GM21576 (cell line): ENCODE measurements around the gene MAP3K21.

Source experiments
- ATAC-seq: cut with Tn5 transposase; IDR thresholded peaks from one replicate; pipeline ENCODE4 v1.9.1; 2021; ENCODE audit warnings: mild to moderate bottlenecking, moderate library complexity; ENCODE audit not compliant: unreplicated experiment

Gene MAP3K21

DNA sequence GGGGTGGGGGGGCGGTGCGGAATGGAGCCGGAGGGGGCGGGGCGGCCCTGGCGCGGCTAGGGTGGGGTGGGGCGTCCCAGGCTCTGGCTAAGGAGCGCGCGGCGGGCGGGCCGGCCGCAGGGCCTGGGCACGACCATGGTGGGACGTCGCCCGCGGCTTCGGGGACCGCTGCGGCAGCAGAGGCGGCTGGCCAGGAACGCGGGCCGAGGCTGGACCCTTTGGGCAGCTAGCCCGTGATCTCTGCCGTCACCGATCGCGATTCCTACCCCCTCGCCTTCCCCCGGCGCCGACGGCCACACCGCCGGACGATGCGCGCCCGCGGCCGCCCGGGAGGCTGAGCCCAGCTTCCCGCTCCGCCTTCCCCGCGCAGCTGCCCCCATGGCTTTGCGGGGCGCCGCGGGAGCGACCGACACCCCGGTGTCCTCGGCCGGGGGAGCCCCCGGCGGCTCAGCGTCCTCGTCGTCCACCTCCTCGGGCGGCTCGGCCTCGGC, at the start of gene MAP3K21:
Gene MAP3K21, plus strand, starts transcription at position 74 of the 491 bp plus-strand sequence. Its CDS starts 305 bp downstream, at position 379.
- peak; percentile 40 for ATAC-seq

GRCh38 chr1:233278631-233279030, 48.9 kb upstream of the MAP3K21 start:
- ATAC-seq, result no peak

- no peak for ATAC-seq
These were observed 47.6 kb upstream of the MAP3K21 start for GRCh38 chr1:233279971-233280370.

DNA sequence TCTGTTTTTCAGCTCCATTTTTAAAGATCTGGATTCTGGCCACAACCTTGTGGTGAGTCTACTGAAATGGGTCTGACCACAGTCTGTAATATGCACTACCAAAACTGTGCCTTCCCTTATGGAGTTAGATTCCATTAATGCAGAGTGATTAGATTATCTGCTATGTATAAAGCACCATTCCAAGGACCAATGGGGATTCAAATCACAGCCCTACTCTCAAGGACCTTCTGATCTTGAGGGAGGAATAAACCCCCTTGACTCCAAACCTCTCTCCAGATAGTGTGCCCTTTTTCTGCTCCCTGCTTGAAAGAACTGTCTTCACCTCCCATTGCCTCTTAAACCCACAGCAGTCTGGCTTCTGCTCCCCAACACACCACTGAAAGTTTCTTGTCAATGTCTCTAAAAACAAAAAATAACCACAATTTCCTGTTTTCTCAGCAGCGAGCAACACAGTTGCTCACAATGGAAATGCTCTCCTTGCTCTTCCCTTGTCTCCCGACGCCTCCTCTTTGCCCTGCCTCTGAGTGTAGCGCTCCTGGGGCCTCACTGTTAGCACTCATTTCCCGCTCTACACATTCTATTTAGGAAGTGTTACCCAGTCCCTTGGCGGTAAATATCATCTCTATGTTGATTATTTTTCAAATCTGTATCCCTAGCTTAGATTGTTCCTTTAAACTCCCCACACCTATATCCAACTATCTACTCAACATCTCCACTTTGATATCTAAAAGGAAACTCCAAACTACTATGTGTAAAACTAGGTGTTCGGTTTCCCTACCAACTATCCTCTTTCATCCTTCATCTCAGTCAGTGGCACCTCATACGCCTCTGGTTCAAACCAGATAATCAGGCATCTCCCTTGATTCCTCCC, 45.6 kb upstream of the MAP3K21 start:
- peak; percentile 97 for ATAC-seq

DNA sequence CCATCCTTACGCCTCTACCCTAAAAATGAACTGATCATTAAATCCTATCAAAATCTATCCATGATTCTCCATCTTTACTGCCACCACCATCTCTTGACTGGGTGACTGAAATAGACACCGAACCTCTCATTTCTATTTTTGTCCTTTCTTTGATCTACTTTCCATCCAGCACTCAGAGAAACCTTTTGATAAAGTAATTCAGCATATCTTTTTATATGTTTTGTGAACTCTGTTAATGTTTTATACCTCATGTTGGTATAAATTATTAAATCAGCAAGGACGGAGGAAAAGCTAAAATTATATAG, 45.0 kb upstream of the MAP3K21 start:
- no peak for ATAC-seq

- ATAC-seq, result no peak
These were observed 37.8 kb upstream of the MAP3K21 start for GRCh38 chr1:233289676-233290075.

DNA sequence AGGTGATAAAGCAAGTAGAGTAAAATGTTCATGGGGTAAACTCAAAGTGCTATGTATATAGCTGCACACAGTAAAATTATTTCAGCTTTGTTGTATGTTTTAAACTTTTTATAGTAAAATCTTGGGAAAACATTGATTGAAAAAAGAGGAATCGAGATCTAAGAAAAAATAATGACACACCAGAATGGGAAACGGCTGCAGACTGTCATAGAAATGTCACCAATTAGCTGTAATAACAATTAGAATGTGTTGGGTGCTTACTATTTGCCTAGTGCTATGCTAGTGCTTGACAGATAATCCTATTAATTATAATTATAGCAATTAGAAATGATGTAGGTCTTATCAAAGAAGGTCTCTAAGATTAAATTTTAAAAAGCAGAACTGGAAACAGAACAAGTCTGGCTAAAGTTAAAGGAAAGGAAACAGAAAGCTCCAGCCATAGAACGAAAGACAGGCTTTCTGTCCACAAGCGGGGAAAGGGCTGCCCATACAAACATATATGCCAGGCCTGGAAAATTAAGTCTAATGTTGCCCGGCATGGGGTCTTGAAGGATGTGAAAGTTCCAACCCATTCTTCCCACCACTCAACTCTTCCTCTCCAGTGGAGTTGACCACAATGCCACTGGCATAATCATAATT, 37.0 kb upstream of the MAP3K21 start:
- no peak for ATAC-seq

DNA sequence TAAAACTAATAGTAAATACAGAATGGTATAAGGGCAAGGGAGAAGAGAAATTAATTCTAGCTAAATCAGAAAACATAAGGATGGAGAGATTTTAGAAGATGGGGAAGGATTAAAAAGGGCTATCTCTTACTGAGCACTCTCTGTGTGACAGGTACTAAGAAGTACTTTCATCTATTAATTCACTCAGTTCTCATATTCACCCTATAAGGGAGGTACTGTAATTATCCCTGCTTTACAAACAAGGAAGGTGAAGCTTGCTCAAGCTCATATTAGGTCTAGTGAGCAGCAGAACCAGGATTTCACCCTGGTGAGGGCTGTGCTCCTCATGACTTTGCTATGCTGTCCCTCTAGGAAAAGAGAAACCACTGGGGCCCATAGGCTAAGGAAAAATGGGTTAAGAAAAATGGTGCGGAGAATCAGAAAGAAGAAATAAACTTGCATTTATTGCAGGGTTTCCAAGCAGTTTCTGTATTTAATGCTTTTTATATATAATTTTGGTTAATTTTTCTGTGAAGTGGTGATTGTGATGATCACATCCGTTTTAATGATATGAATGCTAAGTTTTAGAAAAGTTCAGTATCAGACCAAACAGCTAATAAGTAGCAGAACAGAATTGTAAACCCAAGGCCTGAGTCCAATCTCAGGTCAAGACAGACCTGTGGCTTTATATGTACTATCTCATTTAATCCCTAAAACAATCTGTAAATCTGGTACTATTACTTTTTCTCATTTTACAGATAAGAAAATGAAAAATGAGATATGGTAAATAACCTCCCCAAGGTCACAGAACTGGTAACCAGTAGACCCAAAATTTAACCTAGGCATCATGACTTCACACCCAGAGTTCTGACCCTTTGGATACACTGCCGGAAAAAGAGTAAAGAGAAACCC, 33.7 kb upstream of the MAP3K21 start:
- ATAC-seq, result no peak

DNA sequence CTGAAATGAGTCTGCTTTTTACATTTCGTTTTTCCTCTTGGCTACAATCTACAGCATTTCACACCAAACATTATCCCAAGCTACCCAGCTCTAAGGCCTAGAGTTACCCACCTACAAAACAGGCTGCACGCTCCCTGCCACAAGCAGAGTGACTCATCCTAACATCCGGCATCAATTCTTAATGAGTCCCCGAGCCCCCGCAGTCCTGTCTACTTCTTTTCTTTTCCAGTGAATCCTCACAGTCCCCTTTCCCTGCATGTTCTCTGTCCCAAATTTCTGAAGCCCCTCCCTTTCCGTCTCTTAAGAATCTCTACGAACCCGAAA, 32.6 kb upstream of the MAP3K21 start:
- ATAC-seq, result peak; percentile 59

- peak; percentile 89 for ATAC-seq
These were observed 32.1 kb upstream of the MAP3K21 start, which contains the start of gene PCNX2 for GRCh38 chr1:233295237-233295974. Gene PCNX2 (minus strand): TSS chr1:233295725. CDS start chr1:233295478, 247 bp downstream.

DNA sequence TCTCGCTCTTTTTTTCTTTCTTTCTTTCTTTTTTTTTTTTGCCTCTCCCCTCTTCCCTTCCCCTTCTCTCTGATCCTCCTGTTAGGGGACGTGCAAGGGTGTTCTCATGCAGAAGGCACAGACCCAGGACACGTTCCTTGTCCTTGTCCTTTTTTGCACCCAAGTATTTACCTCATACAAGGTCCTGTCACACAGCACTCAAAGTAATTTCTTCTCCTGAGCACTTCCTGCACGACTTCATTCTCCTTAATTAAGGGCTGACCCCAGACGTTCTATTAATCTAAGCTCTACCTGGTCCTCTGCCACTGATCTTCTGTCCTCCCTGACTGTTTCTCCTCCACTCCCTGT, 31.6 kb upstream of the MAP3K21 start:
- no peak for ATAC-seq

GRCh38 chr1:233299450-233299849, 28.1 kb upstream of the MAP3K21 start:
- ATAC-seq, result no peak

DNA sequence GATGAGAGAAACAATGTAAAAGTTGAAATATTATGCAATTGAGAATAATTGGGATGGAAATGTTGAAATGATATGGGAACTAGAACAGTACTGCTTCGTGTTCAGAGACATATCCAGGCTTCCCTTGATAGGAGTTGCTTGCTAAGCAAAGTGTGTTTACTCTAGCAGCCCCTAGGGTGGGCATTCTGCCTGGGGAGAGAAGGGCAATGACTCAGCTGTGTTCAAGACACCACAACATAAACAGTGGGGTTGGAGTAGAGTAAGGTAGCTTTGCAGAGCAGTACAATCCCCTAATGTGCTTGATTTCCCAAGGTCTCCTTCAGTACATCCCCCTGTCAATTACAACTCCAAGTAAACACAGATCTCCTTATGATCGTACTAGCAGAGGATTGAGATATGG, 27.2 kb upstream of the MAP3K21 start:
- no peak for ATAC-seq

- no peak for ATAC-seq
These were observed 22.9 kb upstream of the MAP3K21 start for GRCh38 chr1:233304489-233305102.

DNA sequence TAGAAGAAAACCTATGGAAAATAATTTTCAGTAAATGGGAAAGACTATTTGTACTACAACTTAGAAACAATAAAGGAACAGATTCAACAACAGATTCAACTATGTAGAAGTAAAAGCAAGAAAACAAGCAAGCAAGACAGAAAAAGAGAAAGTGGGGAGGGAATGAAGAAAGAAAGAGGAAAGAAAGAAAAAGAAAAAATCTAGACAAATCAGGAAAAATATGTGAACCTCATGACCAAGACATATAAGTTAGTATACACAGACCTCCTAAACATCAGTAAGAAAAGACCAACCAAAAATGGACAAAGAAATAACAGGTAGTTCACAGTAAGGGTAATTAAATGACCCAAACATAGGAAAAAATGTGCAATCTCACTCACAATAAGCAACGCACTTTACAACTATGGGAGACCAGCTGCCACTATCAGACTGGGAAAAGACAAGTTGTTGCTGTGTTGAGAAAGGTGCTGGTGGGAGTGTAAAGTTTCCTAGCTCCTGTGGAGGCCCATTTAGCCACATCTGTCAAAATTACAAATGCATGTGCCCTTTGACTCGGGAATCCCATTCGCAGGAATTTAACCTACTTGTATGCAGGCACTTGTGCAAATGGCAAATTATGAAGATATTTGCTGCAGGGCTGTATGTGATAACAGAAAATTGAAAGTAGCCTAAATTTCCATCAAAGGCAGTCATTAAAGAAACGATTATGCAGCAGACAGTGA, 13.9 kb upstream of the MAP3K21 start:
- no peak for ATAC-seq

- ATAC-seq, result no peak
These were observed 11.7 kb upstream of the MAP3K21 start for GRCh38 chr1:233315718-233316301.

GRCh38 chr1:233316473-233316872, 11.1 kb upstream of the MAP3K21 start:
- no peak for ATAC-seq

DNA sequence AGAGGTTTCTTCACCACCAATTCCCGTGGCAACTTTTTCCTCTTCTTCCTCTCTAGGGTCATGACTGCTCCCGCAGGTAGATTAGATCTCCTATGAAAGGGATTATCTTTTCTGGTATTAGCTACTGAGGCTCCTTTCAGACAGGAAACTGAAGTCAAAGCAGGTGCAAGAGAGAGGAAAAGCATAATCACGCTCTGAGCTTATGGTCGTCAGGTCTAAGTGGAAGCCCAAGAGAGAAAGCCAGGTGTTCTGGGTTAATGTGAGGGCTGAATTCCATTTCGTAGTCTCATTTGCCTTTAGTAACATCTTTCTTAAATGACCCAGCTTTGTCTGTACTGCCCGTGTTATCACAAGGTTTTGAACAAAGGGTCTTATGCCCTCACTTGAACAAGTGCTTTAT, 8.3 kb upstream of the MAP3K21 start:
- no peak for ATAC-seq

DNA sequence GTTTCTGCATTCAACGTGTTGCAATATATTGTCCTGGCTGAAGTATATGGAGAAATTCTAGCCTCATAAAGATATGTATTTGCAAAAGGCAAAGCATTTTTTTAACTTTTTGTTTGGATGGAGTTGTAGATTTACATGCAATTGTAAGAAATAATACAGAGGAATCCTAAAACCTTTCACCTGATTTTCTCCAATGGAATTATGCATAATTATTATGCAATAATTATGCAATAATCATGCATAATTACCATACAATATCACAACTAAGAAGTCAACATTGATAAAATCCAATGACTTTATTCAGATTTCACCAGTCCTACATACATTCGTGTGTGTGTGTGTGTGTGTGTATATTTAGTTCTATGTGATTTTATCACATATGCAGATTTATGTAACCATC, 7.5 kb upstream of the MAP3K21 start:
- ATAC-seq, result no peak
